Esophagus muscularis mucosa (tissue), 4 donors: ENCODE data around the gene OR8G5. TPM values are rescaled to one million over a fixed set of nuclear protein-coding genes. Genes with fewer than 3 reads are reported as not detected.

ENCODE experiments used
- DNase-seq: peaks from one replicate; pipeline ENCODE4 v3.0.0-alpha.2; 2017; ENCODE audit errors: extremely low spot score
- H3K27ac ChIP-seq, 4 donors: fragments of 200-600 bp; sonication (generic); replicated peaks in 1 of 4; 1 replicate in 3 of 4; 2 replicates in 1 of 4; pipeline ENCODE4 v1.5.1; 2016 to 2019; ENCODE audit warnings: mild to moderate bottlenecking in 1 of 4
- H3K27me3 ChIP-seq, 4 donors: fragments of 200-600 bp; sonication (generic); one replicate each; pipeline versions ENCODE4 v1.5.1 to v1.6.0; 2016 to 2019
- H3K36me3 ChIP-seq, 4 donors: fragments of 200-600 bp; sonication (generic); one replicate each; pipeline ENCODE4 v1.5.1; 2016 to 2019
- H3K4me1 ChIP-seq, 4 donors: fragments of 200-600 bp; sonication (generic); one replicate each; pipeline ENCODE4 v1.5.1; 2016 to 2019
- H3K4me3 ChIP-seq, 4 donors: fragments of 200-600 bp; sonication (generic); 1 replicate in 2 of 4; 2 replicates in 2 of 4; pipeline ENCODE4 v1.5.1; 2016 to 2019; ENCODE audit warnings: mild to moderate bottlenecking in 4 of 4, moderate library complexity in 1 of 4
- H3K9me3 ChIP-seq, 4 donors: fragments of 200-600 bp; sonication (generic); 1 replicate in 3 of 4; 2 replicates in 1 of 4; pipeline ENCODE4 v1.5.1; 2016 to 2019
- CTCF ChIP-seq, 3 experiments: fragments of 200-600 bp in 2 of 3; fragments of 450-650 bp in 1 of 3; sonication (generic) in 2 of 3; IDR thresholded peaks; one replicate each; pipeline ENCODE4 v1.5.1; 2017 to 2019; ENCODE audit warnings: antibody characterized with exemption in 3 of 3, mild to moderate bottlenecking in 2 of 3, moderate library complexity in 1 of 3
- EP300 ChIP-seq: sonication (generic); formaldehyde crosslinking; IDR thresholded peaks from one replicate; pipeline ENCODE4 v1.6.1; 2017; ENCODE audit warnings: antibody characterized with exemption
- POLR2A ChIP-seq: fragments of 450-650 bp; IDR thresholded peaks from one replicate; pipeline ENCODE4 v1.6.1; 2017; ENCODE audit warnings: antibody characterized with exemption, moderate library complexity, mild to moderate bottlenecking, low read depth
- POLR2AphosphoS5 ChIP-seq, 2 donors: sonication (generic); formaldehyde crosslinking; IDR thresholded peaks; one replicate each; pipeline ENCODE4 v1.6.1; 2017; ENCODE audit warnings: antibody characterized with exemption in 2 of 2
- WGBS: methylation state at CpG from one replicate; pipeline ENCODE4 v1.1.5; 2018; 5-methylcytosine and 5-hydroxymethylcytosine counted together
- intact Hi-C: fragments of 100-400 bp; cut with DNase I; formaldehyde crosslinking; loops from one replicate; pipeline ENCODE4 v1.15.1; 2023
- total RNA-seq, 4 donors: library from RNA; depleted of rRNA; stranded (reverse); fragments of >200 nt; gene quantifications; one replicate each; pipeline versions ENCODE4 v1.1.0 to v1.2.1, GENCODE V29; 2016

Gene OR8G5
- total RNA-seq, 4 donors from 2014 or later = 0.83 TPM; not detected in 3

DNA sequence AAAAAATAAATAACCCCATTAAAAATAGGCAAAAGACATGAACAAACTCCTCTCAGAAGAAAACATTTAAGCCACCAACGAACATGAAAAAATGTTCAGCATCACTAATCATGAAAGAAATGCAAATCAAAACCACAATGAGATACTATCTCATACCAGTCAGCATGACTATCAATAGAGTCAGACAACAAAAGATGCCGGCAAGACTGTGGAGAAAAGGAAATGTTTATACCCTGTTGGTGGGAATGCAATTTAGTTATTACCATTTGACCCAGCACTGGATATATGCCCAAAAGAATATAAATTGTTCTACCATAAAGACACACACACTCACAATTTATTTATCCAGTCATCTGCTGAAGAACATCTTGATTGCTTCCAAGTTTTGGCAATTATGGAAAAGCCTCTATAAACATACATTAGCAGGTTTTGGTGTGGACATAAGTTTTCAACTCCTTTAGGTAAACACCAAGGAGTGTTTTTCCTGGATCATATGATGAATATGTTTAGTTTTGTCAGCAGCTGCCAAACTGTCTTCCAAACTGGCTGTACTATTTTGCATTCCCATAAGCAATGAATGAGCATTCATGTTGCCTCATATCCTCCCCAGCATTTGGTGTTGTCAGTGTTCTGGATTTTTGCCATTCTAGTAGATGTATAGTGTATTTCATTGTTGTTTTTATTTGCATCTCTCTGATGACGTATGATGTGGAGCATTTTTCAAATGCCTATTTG, 29.6 kb downstream of the OR8G5 start:
- H3K36me3 ChIP-seq = no peaks in the 10 kb centered on the region
- no peak overlapping the region for H3K4me3 ChIP-seq
- 70% methylated on average over 3 of the region's 3 CpGs for WGBS
- H3K4me1 ChIP-seq = no peaks in the 10 kb centered on the region
- no peak overlapping the region for H3K27ac ChIP-seq
- peaks cover 0 to 15% (median 0%) of the 10 kb centered on the region in 4 donors for H3K9me3 ChIP-seq
- intact Hi-C loops = no loop called here
- H3K27me3 ChIP-seq = no peaks in the 10 kb centered on the region
- no peak for TF ChIP-seq EP300
- no peak for TF ChIP-seq CTCF (IDR thresholded peaks at IDR 0.05)
- TF ChIP-seq POLR2AphosphoS5 (IDR thresholded peaks at IDR 0.05) = no peak
- TF ChIP-seq POLR2A = no peak
- DNase-seq = no peak

DNA sequence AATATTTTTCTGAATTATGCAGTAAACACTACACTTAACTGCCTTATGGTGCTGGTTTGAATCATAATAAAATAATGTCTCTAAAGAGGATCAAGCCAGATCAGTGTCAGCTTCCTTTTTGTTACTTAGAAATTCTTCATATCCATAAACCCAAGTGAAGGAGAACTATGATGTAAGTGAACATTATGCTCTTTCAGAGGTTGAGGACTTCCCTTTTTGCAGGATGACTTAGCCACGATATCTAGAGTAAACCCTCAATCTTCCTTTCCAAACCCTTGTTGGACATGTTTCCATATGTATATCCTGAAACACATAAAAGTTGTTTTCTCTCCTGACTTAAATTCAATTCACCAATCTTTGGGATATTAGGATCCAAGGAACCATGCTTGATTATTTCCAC, 38.5 kb downstream of the OR8G5 start:
- WGBS = 44% methylated on average over 1 of the region's 1 CpG
- no peak for DNase-seq
- no peaks in the 10 kb centered on the region for H3K4me1 ChIP-seq
- TF ChIP-seq POLR2A = no peak
- no peak for TF ChIP-seq CTCF (IDR thresholded peaks at IDR 0.05)
- TF ChIP-seq EP300 = no peak
- TF ChIP-seq POLR2AphosphoS5 (IDR thresholded peaks at IDR 0.05) = no peak
- intact Hi-C loops = no loop called here
- H3K4me3 ChIP-seq = no peak overlapping the region
- H3K36me3 ChIP-seq = no peaks in the 10 kb centered on the region
- no peaks in the 10 kb centered on the region for H3K27me3 ChIP-seq
- H3K27ac ChIP-seq = no peak overlapping the region
- peaks cover 0 to 1% (median 0%) of the 10 kb centered on the region in 4 donors for H3K9me3 ChIP-seq

DNA sequence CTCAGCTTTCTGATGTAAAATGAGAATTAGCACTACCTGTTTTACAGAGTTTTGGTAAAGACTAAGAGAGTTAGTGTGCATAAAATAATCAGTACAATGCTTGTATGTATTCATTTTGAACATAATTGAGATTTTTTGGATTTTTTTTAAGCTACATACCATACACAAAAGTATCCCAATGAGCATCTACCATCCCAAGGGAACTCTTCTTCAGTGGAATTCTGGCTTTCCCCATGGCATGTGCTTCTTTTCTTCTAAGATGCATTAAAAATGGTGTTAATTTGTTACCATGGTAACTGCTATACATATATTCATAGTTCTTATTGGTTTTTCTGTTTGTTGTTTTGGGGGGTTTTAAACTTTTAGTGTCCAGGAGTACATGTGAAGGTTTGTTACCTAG, 39.8 kb downstream of the OR8G5 start:
- Histone ChIP-seq H3K36me3 (no peaks in the 10 kb centered on the region), H3K27me3 (no peaks in the 10 kb centered on the region), H3K27ac (no peak overlapping the region), H3K9me3 (no peaks in the 10 kb centered on the region), H3K4me1 (no peaks in the 10 kb centered on the region), H3K4me3 (no peak overlapping the region)
- intact Hi-C loops = no loop called here
- TF ChIP-seq CTCF (IDR thresholded peaks at IDR 0.05) (no peak), POLR2A (no peak), EP300 (no peak), POLR2AphosphoS5 (IDR thresholded peaks at IDR 0.05) (no peak)
- DNase-seq = no peak

- TF ChIP-seq CTCF (IDR thresholded peaks at IDR 0.05) (no peak), POLR2A (no peak), EP300 (no peak), POLR2AphosphoS5 (IDR thresholded peaks at IDR 0.05) (no peak)
- H3K36me3 ChIP-seq = no peaks in the 10 kb centered on the region
- no peak for DNase-seq
- H3K9me3 ChIP-seq = no peaks in the 10 kb centered on the region
- H3K27ac ChIP-seq = no peak overlapping the region
- intact Hi-C loops = no loop called here
- H3K4me1 ChIP-seq = no peaks in the 10 kb centered on the region
- 86% methylated on average over 4 of the region's 4 CpGs for WGBS
- no peaks in the 10 kb centered on the region for H3K27me3 ChIP-seq
- H3K4me3 ChIP-seq = no peak overlapping the region
Observed at GRCh38 chr11:124297921-124298320, 41.7 kb downstream of the OR8G5 start.

DNA sequence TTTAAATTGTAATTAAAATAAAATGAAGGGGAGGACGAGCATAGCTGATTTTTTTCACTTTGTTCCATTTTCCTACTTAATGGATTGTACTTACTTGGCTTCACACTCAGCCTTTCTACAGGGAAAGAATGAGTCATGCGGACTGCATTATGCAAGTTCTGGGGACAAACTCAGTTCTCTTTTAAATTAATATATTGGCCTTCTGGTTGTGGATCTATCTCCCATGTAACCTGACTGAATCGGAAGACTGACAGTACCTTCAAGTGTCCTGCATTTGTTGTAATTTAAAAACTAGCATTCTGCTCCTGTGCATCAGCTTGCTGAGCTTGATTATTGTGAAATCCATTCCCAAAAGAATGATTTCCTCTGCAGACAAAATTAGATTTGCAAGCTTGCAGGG, 45.4 kb downstream of the OR8G5 start:
- no peak overlapping the region for H3K27ac ChIP-seq
- 47% methylated on average over 3 of the region's 3 CpGs for WGBS
- TF ChIP-seq EP300 (no peak), POLR2A (no peak)

More for the DNA sequence above, 45.4 kb downstream of the OR8G5 start:
- H3K4me1 ChIP-seq = no peaks in the 10 kb centered on the region
- no peaks in the 10 kb centered on the region for H3K36me3 ChIP-seq
- no peak for DNase-seq
- no peak overlapping the region for H3K4me3 ChIP-seq
- intact Hi-C loops = no loop called here
- H3K9me3 ChIP-seq = no peaks in the 10 kb centered on the region
- no peaks in the 10 kb centered on the region for H3K27me3 ChIP-seq
